ENCODE results near the gene IGFBP7.

The IGFBP7 gene

DNA sequence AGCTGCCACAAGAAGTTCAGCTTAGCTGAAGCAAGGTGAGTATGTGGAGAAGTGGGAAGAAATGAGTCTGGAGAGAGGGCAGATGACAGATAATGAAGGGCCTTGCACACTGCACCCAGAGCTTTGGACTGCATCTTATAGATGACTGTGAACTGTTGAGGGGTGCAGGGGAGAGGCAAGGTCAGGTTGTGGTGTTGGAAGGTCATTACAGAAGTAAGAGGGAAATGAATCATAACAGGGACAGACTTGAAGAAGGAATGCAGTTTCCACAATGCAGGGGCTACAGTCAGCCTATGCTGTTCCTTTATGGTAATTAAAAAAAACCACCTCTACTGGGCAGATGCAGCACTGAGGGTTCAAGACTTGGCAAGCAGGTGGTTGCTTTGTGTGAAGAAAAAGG lies 4.8 kb upstream of the IGFBP7 start:
- Mint-ChIP-seq H3K36me3 (ENCODE audit: low read depth) (no peaks in the 10 kb centered on the region), H3K9me3 (no peaks in the 10 kb centered on the region), H3K4me3 (no peak overlapping the region), H3K4me1 (ENCODE audit: low read depth) (peaks cover 10% of the 10 kb centered on the region), H3K27ac (no peak overlapping the region), H3K27me3 (peaks cover 67% of the 10 kb centered on the region)
- DNase-seq, result no peak

DNA sequence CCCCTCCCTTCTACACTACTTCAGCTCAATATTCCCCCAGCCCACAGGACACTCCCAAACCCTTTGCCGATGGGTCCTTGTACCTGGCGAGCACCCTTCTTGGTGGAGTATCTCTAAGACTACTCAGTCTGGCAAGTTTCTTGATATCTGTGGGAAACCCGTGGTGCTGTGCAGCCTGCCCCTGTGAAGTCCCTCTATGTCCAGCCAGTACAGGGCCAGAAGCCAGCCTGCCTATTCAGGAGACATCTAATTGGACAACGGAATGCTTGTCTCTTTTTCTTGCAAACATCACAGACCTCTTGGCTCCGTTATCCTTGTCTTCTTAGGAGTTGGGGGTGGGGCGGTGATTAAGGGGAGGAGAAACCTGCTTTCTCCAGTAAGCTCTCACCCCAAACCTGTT lies 3.7 kb upstream of the IGFBP7 start:
- Mint-ChIP-seq H3K4me3 (no peak overlapping the region), H3K27me3 (peaks cover 73% of the 10 kb centered on the region), H3K27ac (no peak overlapping the region), H3K4me1 (ENCODE audit: low read depth) (peaks cover 13% of the 10 kb centered on the region), H3K36me3 (ENCODE audit: low read depth) (no peaks in the 10 kb centered on the region), H3K9me3 (no peaks in the 10 kb centered on the region)
- DNase-seq, result no peak

DNA sequence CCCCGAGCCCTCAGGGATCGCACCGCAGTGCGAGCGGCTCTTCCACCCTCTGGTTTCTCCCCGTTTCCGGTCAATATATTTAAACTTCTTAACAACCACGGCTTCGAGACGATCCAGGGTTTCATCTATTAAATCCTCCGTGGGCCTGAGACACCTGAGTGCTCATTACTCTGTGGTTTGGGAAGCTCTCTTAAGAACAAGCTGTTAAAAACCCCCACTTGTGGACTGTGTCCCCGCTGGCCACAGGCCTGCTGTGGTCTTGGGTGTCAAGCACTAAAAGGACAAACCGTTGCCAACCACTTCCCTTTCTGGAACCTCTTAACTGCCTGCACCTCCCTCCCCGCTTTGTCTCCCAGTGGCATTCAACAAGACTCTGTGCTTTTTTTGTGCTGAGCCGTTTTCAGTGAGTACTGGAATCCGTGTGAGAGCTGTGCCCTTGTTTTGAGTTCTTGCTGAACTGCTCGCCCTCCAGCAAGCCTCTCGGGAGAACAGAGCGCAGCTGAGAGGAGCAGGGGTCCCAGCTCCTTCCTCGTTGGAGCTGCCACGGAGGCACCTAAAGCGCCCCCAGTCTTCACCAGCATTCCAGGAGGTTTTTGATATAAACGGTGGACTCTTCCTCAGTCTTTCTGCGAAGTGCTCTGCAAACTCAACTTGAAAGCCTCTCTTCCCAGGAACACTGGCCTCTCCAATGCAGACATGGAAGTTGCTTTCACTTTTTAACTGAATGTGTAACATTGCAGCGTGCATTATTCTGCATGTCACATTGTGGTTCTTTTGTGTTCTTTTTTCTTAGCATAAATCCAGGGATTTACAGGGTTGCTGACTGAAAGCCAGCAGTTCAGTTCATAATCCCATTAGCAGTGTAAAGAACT lies 691 bp upstream of the IGFBP7 start:
- no peaks in the 10 kb centered on the region for H3K36me3 Mint-ChIP-seq (ENCODE audit: low read depth)
- peaks cover 81% of the 10 kb centered on the region for H3K27me3 Mint-ChIP-seq
- DNase-seq, result peak; percentile 32
- H3K4me3 Mint-ChIP-seq, result peak overlapping the region; percentile 75
- peak overlapping the region; percentile 41 for H3K27ac Mint-ChIP-seq
- peaks cover 13% of the 10 kb centered on the region for H3K4me1 Mint-ChIP-seq (ENCODE audit: low read depth)
- H3K9me3 Mint-ChIP-seq, result no peaks in the 10 kb centered on the region

DNA sequence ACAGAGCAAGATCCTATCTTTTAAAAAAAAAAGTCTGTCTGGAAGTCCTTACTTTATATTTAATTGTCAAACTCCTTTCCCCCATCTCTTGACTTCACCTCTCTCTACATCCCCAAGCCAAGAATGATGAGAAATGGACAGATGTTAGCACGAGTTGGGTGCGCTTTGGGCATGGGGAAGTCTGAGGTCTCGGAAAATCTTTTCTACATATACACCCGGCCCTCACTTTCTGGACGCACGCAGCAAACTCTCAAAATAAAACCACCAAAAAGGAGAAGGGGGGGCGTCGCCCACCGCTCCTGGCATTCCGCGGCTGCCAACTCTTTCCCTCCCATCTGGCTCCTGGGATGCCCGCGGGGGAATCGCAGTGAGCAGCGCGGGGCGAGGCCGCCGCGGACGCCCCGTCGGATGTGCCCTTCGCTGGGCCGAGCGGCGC lies 756 bp downstream of the IGFBP7 start:
- no peaks in the 10 kb centered on the region for H3K9me3 Mint-ChIP-seq
- H3K4me3 Mint-ChIP-seq, result peak overlapping the region; percentile 18
- peaks cover 13% of the 10 kb centered on the region for H3K4me1 Mint-ChIP-seq (ENCODE audit: low read depth)
- H3K36me3 Mint-ChIP-seq (ENCODE audit: low read depth), result no peaks in the 10 kb centered on the region
- no peak for DNase-seq
- H3K27me3 Mint-ChIP-seq, result peaks cover 82% of the 10 kb centered on the region
- no peak overlapping the region for H3K27ac Mint-ChIP-seq

DNA sequence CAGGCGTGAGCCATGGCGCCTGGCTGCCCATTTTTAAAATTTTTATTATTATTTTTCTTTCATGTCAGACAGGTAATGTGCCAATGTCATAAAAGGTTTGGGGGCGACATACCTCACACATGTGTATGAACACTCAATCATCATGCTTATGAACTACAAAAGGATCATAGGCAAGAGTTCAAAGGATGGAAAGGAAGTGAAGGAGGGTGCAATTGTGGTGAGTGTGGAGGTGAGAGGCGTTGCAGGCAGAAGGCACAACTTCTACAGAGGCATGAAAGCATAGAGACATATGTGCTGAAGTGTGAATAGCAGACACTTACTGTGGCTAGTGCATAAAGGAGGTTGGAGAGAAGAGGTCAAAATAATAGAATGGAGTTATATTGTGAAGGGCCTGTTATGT lies 4.0 kb downstream of the IGFBP7 start:
- H3K27me3 Mint-ChIP-seq, result peaks cover 50% of the 10 kb centered on the region
- H3K9me3 Mint-ChIP-seq, result no peaks in the 10 kb centered on the region
- no peak overlapping the region for H3K27ac Mint-ChIP-seq
- no peak for DNase-seq
- peaks cover 10% of the 10 kb centered on the region for H3K4me1 Mint-ChIP-seq (ENCODE audit: low read depth)
- no peak overlapping the region for H3K4me3 Mint-ChIP-seq
- no peaks in the 10 kb centered on the region for H3K36me3 Mint-ChIP-seq (ENCODE audit: low read depth)

DNA sequence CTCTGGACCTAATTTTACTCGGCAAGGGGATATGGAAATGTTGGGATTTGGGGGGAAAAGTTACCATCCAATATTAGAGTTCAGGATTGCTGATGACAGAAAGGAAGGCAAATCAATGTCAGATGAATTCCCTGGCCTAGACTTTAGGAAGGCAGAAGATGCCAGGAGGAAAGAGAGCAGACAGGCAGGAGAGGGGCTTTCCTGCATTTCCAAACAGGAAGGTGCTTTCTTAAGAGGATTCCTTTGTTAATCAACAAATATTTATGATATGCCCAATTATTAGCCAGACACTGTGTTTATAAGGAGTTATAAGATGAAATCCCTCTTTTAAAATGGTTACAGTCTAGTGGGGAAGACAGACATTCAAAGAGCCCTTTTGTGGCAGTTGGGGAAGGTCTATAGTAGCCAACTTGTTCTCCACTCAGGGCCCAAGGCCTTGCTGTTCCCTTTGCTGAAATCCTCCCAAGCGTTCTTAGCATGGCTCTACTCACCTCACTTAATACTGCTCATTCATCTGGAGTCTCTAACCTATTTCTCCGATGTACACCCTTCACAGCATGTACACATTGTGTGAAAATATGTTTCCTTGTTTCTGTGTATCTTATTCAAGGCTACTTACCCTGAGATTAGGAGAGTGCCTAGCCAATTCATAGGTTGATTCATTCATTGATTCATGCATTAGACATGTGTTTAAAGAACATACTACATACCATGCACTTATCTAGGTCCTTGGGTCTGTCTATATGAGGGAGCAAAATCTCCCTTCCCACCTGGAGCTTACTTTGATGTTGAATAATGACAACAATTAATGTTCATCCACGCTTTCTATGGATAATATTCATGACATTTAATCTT lies 5.3 kb downstream of the IGFBP7 start:
- DNase-seq, result no peak
- H3K4me3 Mint-ChIP-seq, result no peak overlapping the region
- peaks cover 2% of the 10 kb centered on the region for H3K4me1 Mint-ChIP-seq (ENCODE audit: low read depth)
- no peaks in the 10 kb centered on the region for H3K36me3 Mint-ChIP-seq (ENCODE audit: low read depth)
- H3K27me3 Mint-ChIP-seq, result peaks cover 42% of the 10 kb centered on the region
- H3K27ac Mint-ChIP-seq, result no peak overlapping the region
- no peaks in the 10 kb centered on the region for H3K9me3 Mint-ChIP-seq

DNA sequence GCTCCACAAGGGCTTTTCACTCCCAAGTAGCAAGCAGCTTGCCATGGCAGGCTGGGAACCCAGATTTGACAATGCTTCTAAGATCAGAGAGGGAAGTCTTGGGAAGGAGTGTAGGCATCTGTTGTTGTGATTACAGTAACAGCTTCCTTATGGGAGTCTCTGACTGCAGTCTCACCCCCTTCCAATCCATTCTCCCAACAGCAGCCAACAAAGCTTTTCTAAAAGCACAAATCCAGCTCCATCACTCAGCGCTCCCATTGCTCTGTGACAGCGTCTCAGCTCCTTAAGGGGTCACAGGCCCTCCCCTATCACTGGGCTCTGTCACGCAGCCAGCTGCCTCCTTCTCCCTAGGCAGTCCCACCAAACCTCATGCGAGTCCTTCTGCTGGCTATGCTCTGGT lies 7.1 kb downstream of the IGFBP7 start:
- no peak for DNase-seq
- Mint-ChIP-seq H3K4me3 (no peak overlapping the region), H3K27me3 (peaks cover 27% of the 10 kb centered on the region), H3K27ac (no peak overlapping the region), H3K4me1 (ENCODE audit: low read depth) (no peaks in the 10 kb centered on the region), H3K36me3 (ENCODE audit: low read depth) (no peaks in the 10 kb centered on the region), H3K9me3 (no peaks in the 10 kb centered on the region)

DNA sequence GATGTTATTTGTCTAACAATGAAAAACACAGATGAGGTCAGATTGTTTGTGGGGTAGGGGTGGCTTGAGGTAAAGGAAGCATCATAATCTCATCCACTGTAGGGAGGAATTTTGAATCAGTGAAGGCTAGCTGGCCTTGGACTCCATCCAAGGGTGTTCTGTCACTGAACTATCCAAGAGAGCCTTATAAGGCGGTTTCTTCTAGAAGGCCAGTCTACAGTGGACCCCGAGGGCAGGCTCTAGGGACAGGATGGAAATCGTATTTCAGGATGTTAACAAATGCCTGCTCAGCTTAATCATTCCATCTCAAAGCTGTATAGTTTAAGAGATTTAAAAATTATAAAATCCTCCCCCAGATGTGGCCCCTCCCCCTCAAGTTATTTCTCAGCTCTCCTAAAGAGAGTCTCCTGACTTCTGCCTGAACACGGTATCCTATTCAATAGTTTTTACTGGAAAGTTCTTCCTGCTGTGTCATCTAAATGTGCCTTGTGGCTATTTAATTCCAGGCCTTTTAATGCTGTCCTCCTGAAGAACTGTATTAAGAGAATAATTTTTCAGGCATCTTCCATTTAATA lies 8.0 kb downstream of the IGFBP7 start:
- Mint-ChIP-seq H3K27ac (no peak overlapping the region), H3K27me3 (peaks cover 19% of the 10 kb centered on the region), H3K9me3 (no peaks in the 10 kb centered on the region), H3K36me3 (ENCODE audit: low read depth) (no peaks in the 10 kb centered on the region), H3K4me3 (no peak overlapping the region), H3K4me1 (ENCODE audit: low read depth) (no peaks in the 10 kb centered on the region)
- no peak for DNase-seq

DNA sequence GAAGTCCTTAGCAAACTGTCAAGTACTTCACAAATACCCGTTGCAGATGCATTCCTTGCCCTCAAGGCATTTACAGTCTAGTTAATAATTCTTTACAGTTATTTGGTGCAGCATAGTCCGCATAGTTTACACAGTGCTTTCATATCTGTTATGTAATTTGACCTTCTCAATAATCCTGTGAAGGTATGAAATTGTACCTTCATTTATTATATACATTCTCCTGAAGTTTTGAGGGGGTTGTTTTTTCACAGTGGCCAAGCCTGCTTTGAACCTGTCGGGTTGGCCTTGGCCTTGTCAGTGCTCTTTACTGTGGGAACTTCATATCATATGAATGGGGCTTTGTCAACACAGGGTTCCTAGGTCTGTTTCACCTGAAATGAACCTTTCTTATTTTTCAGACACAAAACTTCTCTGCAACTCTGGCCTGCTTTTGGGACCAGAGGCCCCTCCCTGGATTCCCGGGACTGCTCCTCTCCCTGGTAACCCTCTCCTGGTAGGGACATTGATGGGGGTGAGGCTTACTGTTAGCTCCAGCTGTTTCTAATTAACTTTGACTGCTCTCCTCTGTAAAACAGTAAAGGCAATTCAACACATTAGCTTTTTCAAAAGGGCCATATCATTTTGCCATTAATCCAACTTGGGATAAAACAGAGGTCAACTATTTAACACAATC lies 9.1 kb downstream of the IGFBP7 start:
- Mint-ChIP-seq H3K36me3 (ENCODE audit: low read depth) (no peaks in the 10 kb centered on the region), H3K9me3 (no peaks in the 10 kb centered on the region), H3K4me1 (ENCODE audit: low read depth) (no peaks in the 10 kb centered on the region), H3K27me3 (peaks cover 11% of the 10 kb centered on the region), H3K27ac (no peak overlapping the region), H3K4me3 (no peak overlapping the region)
- DNase-seq, result no peak

DNA sequence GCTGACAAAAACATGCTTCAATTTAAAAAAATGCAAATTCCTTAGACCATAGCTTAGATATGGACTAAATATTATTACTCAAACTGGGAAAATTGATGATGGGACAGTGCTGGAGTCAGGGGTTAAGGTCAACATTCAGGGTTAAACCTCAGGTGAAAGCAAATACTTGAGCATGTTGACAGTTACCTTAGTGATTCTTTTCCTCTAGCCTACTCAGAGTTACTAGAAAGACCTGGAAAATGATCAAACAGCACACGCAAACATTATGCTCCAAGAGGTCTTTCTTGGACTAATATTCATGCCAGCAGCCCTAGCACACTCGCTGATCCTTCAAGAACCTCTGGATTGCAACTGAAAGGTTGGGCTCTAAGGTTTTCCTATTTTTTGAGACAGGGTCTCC lies 10.8 kb downstream of the IGFBP7 start:
- no peaks in the 10 kb centered on the region for H3K4me1 Mint-ChIP-seq (ENCODE audit: low read depth)
- H3K27me3 Mint-ChIP-seq, result no peaks in the 10 kb centered on the region
- no peaks in the 10 kb centered on the region for H3K36me3 Mint-ChIP-seq (ENCODE audit: low read depth)
- H3K4me3 Mint-ChIP-seq, result no peak overlapping the region
- DNase-seq, result no peak
- H3K9me3 Mint-ChIP-seq, result no peaks in the 10 kb centered on the region
- no peak overlapping the region for H3K27ac Mint-ChIP-seq

DNA sequence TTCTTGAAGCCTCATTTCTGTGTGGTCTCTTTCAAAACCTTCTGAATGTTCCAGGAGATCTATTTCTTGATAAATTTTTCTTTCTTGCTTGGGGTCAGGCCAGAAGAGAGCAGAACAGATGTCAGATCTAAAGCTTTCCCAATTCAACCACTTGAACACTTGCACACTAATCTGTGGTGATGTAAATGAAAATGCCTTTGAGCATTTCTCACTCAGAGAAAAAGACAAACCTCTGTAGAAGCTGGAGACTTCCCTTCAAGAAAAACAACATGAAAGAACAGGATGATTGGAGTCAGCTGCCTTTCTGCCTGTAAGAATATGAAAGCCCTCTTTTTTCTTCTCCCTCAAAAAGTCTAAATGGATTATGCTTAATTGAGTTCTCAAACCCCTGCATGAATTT lies 11.2 kb downstream of the IGFBP7 start:
- H3K27ac Mint-ChIP-seq, result no peak overlapping the region
- no peaks in the 10 kb centered on the region for H3K9me3 Mint-ChIP-seq
- no peaks in the 10 kb centered on the region for H3K36me3 Mint-ChIP-seq (ENCODE audit: low read depth)
- no peak for DNase-seq
- peaks cover 4% of the 10 kb centered on the region for H3K27me3 Mint-ChIP-seq
- H3K4me3 Mint-ChIP-seq, result no peak overlapping the region
- H3K4me1 Mint-ChIP-seq (ENCODE audit: low read depth), result no peaks in the 10 kb centered on the region

DNA sequence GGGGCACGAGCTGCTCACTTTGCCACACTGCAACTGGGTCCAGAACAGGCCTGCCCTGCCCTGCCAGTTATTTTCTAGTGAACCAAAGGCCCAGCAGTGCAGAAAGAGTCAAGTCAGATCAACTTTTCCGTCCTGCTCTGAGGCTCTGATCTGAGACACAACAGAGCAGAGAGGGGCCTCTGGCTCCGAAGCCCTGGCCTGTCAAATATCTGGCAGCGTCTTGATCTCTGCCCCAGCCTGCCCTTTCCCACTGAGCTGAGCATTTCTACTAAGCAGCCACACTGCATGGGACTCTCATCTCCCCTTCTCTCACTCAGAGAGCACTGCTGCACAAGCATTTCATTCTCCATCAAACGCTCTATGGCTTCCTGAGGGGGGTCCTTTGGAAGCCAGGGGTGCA lies 11.8 kb downstream of the IGFBP7 start:
- Mint-ChIP-seq H3K4me3 (no peak overlapping the region), H3K27me3 (peaks cover 9% of the 10 kb centered on the region), H3K36me3 (ENCODE audit: low read depth) (no peaks in the 10 kb centered on the region), H3K4me1 (ENCODE audit: low read depth) (no peaks in the 10 kb centered on the region), H3K9me3 (no peaks in the 10 kb centered on the region), H3K27ac (no peak overlapping the region)
- DNase-seq, result no peak

DNA sequence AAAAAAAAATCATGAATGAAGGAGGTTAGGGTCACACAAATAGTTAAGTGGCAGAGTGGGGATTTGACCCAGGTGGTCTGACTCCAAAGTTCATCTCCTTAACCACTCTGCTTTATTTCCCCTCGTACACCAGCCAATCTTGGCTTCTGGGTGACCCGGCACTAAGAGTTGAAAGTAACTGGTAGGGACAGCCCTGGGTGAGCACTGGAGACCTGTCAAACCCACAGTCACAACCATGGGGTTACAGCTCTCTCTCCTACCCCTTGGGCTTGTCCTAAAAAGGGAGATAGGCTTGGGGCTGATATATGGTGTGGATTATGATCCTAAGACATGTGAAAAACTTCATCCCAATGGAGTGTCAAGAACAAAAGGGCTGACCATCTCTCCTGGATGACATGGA lies 12.5 kb downstream of the IGFBP7 start:
- no peak overlapping the region for H3K4me3 Mint-ChIP-seq
- no peak for DNase-seq

DNA sequence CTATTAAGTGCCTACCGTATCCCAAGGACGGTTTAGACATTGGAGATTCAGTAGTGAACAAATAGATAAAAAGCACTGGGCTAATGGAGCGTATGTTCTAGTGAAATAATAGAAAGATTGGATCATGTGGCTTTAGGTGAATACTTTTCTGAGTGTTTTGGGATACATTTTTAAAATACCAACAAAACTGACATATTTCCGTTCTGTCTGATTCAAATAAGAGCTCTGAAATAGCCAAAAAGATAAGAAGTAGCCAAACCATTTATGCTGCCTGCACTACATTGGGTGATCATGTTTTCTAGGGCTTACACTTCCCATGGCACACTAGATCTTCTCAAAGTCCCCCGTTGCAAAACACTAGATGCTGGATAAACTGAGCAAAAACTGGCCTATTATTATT lies 14.2 kb downstream of the IGFBP7 start:
- Mint-ChIP-seq H3K4me3 (no peak overlapping the region), H3K27ac (no peak overlapping the region), H3K27me3 (peaks cover 13% of the 10 kb centered on the region), H3K4me1 (ENCODE audit: low read depth) (no peaks in the 10 kb centered on the region), H3K36me3 (ENCODE audit: low read depth) (no peaks in the 10 kb centered on the region), H3K9me3 (no peaks in the 10 kb centered on the region)
- no peak for DNase-seq

More for the DNA sequence above, 12.5 kb downstream of the IGFBP7 start:
- Mint-ChIP-seq H3K27ac (no peak overlapping the region), H3K4me1 (ENCODE audit: low read depth) (no peaks in the 10 kb centered on the region), H3K36me3 (ENCODE audit: low read depth) (no peaks in the 10 kb centered on the region), H3K9me3 (no peaks in the 10 kb centered on the region), H3K27me3 (peaks cover 9% of the 10 kb centered on the region)

Data from activated T-cell treated with anti-CD3 and anti-CD28 coated beads, Interleukin-2, amount 50 U/mL, for 24 hours (primary cell).